Right hindlimb (tissue), 1 donor: ENCODE results near the gene SLC22A1.
"Not testable (repeated sequence)": the region's sequence is repeated elsewhere in the genome, so short reads cannot be mapped to it uniquely, and the experiment has no call there.

ENCODE experiments used
- DNase-seq: peaks from one replicate; pipeline ENCODE4 v3.0.0-alpha.2; 2018

Gene SLC22A1

GRCh38 chr6:160095146-160095845 is 26.3 kb upstream of the SLC22A1 start:
- DNase-seq: no peak

GRCh38 chr6:160101277-160102205 is 20.1 kb upstream of the SLC22A1 start:
- peak; percentile 55 for DNase-seq

GRCh38 chr6:160102399-160102798 is 19.2 kb upstream of the SLC22A1 start:
- DNase-seq: no peak

- DNase-seq: no peak
These were observed 18.4 kb upstream of the SLC22A1 start for GRCh38 chr6:160102956-160103824.

- DNase-seq: no peak
These were observed 17.9 kb upstream of the SLC22A1 start for GRCh38 chr6:160103825-160104100.

- DNase-seq: no peak
These were observed 16.6 kb upstream of the SLC22A1 start for GRCh38 chr6:160104821-160105517.

- DNase-seq: no peak
These were observed 15.6 kb upstream of the SLC22A1 start for GRCh38 chr6:160106010-160106409.

GRCh38 chr6:160106701-160107100 is 14.9 kb upstream of the SLC22A1 start:
- no peak for DNase-seq

GRCh38 chr6:160108077-160108476 is 13.5 kb upstream of the SLC22A1 start:
- no peak for DNase-seq

- DNase-seq: no peak
These were observed 11.0 kb upstream of the SLC22A1 start for GRCh38 chr6:160110586-160111123.

- no peak for DNase-seq
These were observed 9.8 kb upstream of the SLC22A1 start for GRCh38 chr6:160111806-160112205.

GRCh38 chr6:160112628-160113299 is 8.9 kb upstream of the SLC22A1 start:
- DNase-seq: no peak

- not testable (repeated sequence) for DNase-seq
These were observed 7.1 kb upstream of the SLC22A1 start for GRCh38 chr6:160114536-160114935.

- DNase-seq: no peak
These were observed 6.2 kb upstream of the SLC22A1 start for GRCh38 chr6:160115421-160115820.

GRCh38 chr6:160116411-160116810 is 5.2 kb upstream of the SLC22A1 start:
- no peak for DNase-seq

- no peak for DNase-seq
These were observed 4.5 kb upstream of the SLC22A1 start for GRCh38 chr6:160117137-160117536.

- DNase-seq: no peak
These were observed 2.9 kb upstream of the SLC22A1 start for GRCh38 chr6:160118620-160119229.

GRCh38 chr6:160120087-160120486 is 1.5 kb upstream of the SLC22A1 start:
- DNase-seq: no peak

GRCh38 chr6:160121981-160122380 is 366 bp downstream of the SLC22A1 start:
- DNase-seq: no peak

- DNase-seq: no peak
These were observed 1.1 kb downstream of the SLC22A1 start for GRCh38 chr6:160122744-160123143.

GRCh38 chr6:160124007-160124406 is 2.4 kb downstream of the SLC22A1 start:
- DNase-seq: no peak
